Measurements from ENCODE around the gene TSEN2.
"Not testable (repeated sequence)": the region's sequence is repeated elsewhere in the genome, so short reads cannot be mapped to it uniquely, and the experiment has no call there.

DNA sequence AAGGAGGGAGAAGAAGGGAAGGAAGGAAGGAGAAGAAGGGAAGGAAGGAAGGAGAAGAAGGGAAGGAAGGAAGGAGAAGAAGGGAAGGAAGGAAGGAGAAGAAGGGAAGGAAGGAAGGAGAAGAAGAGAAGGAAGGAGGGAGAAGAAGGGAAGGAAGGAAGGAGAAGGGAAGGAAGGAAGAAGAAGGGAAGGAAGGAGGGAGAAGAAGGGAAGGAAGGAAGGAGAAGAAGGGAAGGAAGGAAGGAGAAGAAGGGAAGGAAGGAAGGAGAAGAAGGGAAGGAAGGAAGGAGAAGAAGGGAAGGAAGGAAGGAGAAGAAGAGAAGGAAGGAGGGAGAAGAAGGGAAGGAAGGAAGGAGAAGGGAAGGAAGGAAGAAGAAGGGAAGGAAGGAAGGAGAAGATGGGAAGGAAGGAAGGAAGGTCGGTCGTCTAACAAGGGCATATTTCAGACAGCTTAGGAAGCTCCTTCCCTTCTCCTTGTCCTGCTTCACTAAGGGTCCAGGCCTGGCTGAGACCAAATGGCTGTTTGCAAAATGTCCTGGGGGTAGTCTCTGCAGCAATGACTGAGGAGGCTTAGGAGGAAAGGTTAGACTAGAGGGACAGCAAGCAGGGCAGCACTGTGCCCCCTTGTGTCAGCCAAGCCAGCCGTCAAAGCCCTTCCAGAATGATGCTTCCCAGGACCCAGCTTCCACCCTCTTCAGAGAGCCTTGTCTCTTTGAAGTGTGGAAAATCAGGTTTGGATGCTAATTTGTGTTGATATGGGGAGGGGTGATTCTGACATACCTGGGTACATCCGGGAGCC, 35.7 kb upstream of the TSEN2 start:
- TF ChIP-seq POLR2A, CTCF (IDR thresholded peaks at IDR 0.05): not testable (repeated sequence)
